Endothelial cell of umbilical vein (primary cell): ENCODE data around the gene NT5C1B. TPM values are rescaled to one million over a fixed set of nuclear protein-coding genes. Genes with fewer than 3 reads are reported as not detected.
A peak's percentile ranks its signal among the peaks of the same experiment; 100 is the strongest.

Experiments used
- BruUV-seq: library from RNA; stranded (reverse); fragments of 400-500 nt; replicated peaks from 2 replicates; lab custom pipeline; 2021; lab: Mats Ljungman, UMichigan
- CTCF ChIA-PET: fragments of 300-600, 350-600 bp; sonication (Branson Sonifier 250); formaldehyde crosslinking; loops from one replicate; lab custom pipeline; 2021; ENCODE audit warnings: antibody characterized with exemption, inconsistent platforms; lab: Charles Lee
- POLR2A ChIA-PET: fragments of 300-600, 350-600 bp; sonication (Branson Sonifier 250); formaldehyde crosslinking; loops from one replicate; lab custom pipeline; 2021; ENCODE audit warnings: antibody characterized with exemption, inconsistent platforms; lab: Charles Lee
- DNase-seq: peaks from one replicate; pipeline ENCODE4 v3.0.0-alpha.2; 2011; ENCODE audit warnings: low read depth, low spot score
- FAIRE-seq: peaks from 2 replicates; lab custom pipeline; 2011; peaks lifted over from hg19 to GRCh38; lab: Jason Lieb, UNC
- H2AFZ ChIP-seq: 2 replicates; pipeline ENCODE4 v1.6.0; 2012; ENCODE audit warnings: low read depth, low read length, control low read depth, inconsistent platforms
- H3K27ac ChIP-seq: 2 replicates; pipeline ENCODE4 v1.5.1; 2011; ENCODE audit warnings: low read depth, mild to moderate bottlenecking, control low read depth, low read length, moderate library complexity; ENCODE audit not compliant: insufficient read depth
- H3K27me3 ChIP-seq, 2 experiments: 2 replicates each; pipeline versions ENCODE4 v1.6.0 to v1.6.1; 2011; ENCODE audit warnings: low read length in 2 of 2, mixed read lengths in 1 of 2; ENCODE audit not compliant: control insufficient read depth in 2 of 2, insufficient read depth in 2 of 2
- H3K36me3 ChIP-seq, 2 experiments: 2 replicates in 1 of 2; 3 replicates in 1 of 2; pipeline ENCODE4 v1.5.1; 2011; ENCODE audit warnings: low read length in 2 of 2, mild to moderate bottlenecking in 1 of 2, moderate library complexity in 1 of 2; ENCODE audit not compliant: control insufficient read depth in 2 of 2, insufficient read depth in 2 of 2; ENCODE audit errors: extremely low read depth in 1 of 2
- H3K4me1 ChIP-seq: 3 replicates; pipeline ENCODE4 v1.5.1; 2011; ENCODE audit warnings: mild to moderate bottlenecking, low read length; ENCODE audit not compliant: control insufficient read depth, insufficient read depth; ENCODE audit errors: extremely low read depth
- H3K4me2 ChIP-seq: 2 replicates; pipeline ENCODE4 v1.6.1; 2011; ENCODE audit warnings: low read length, control low read depth, mixed read lengths; ENCODE audit not compliant: insufficient read depth
- H3K4me3 ChIP-seq, 3 experiments: fragments of 200-600 bp in 1 of 3; sonication (generic), shearing (Covaris generic) in 1 of 3; replicated peaks in 1 of 3; 2 replicates each; pipeline ENCODE4 v1.5.1; 2011 to 2016; ENCODE audit warnings: control low read depth in 3 of 3, low read length in 3 of 3, mild to moderate bottlenecking in 2 of 3, inconsistent platforms in 1 of 3, low read depth in 1 of 3, moderate library complexity in 1 of 3; ENCODE audit not compliant: insufficient read depth in 1 of 3
- H3K79me2 ChIP-seq: 2 replicates; pipeline ENCODE4 v1.6.0; 2012; ENCODE audit warnings: low read length, inconsistent platforms; ENCODE audit not compliant: control insufficient read depth, insufficient read depth
- H3K9ac ChIP-seq: replicated peaks from 2 replicates; pipeline ENCODE3; 2011; ENCODE audit warnings: low read length, control low read depth; ENCODE audit not compliant: insufficient read depth; ENCODE audit errors: extremely low read depth
- H3K9me1 ChIP-seq: replicated peaks from 3 replicates; pipeline ENCODE4 v1.6.0; 2011; ENCODE audit warnings: mild to moderate bottlenecking, low read length; ENCODE audit not compliant: control insufficient read depth, insufficient read depth; ENCODE audit errors: extremely low read depth
- H3K9me3 ChIP-seq: replicated peaks from 2 replicates; pipeline ENCODE4 v1.5.1; 2012; ENCODE audit warnings: low read length, inconsistent platforms; ENCODE audit not compliant: control insufficient read depth, insufficient read depth
- H4K20me1 ChIP-seq: replicated peaks from 2 replicates; pipeline ENCODE3; 2011; ENCODE audit warnings: mild to moderate bottlenecking, low read length; ENCODE audit not compliant: control insufficient read depth, insufficient read depth; ENCODE audit errors: extremely low read depth
- CTCF ChIP-seq, 2 donors: IDR thresholded peaks; 1 replicate in 1 of 2; 2 replicates in 1 of 2; pipeline ENCODE4 v1.5.1; 2011; ENCODE audit warnings: low read length in 2 of 2, mild to moderate bottlenecking in 2 of 2, moderate library complexity in 2 of 2, control low read depth in 1 of 2, inconsistent platforms in 1 of 2, low read depth in 1 of 2; ENCODE audit not compliant: insufficient read depth in 1 of 2; ENCODE audit errors: extremely low read depth in 1 of 2
- EZH2 ChIP-seq: IDR thresholded peaks from 2 replicates; pipeline ENCODE4 v1.6.1; 2012; ENCODE audit warnings: borderline replicate concordance, low read depth, mild to moderate bottlenecking, moderate library complexity, low read length, inconsistent platforms; ENCODE audit not compliant: severe bottlenecking
- FOS ChIP-seq: IDR thresholded peaks from 2 replicates; pipeline ENCODE4 v1.6.1; 2011; ENCODE audit warnings: mild to moderate bottlenecking, low read length, moderate library complexity, borderline replicate concordance; ENCODE audit not compliant: insufficient read depth
- GATA2 ChIP-seq: IDR thresholded peaks from 2 replicates; pipeline ENCODE4 v1.7.0; 2011; ENCODE audit warnings: low read depth, mild to moderate bottlenecking, moderate library complexity, mixed read lengths, low read length; ENCODE audit not compliant: insufficient read length, insufficient read depth
- JUN ChIP-seq: IDR thresholded peaks from 2 replicates; pipeline ENCODE4 v1.6.1; 2011; ENCODE audit warnings: borderline replicate concordance, low read depth; ENCODE audit not compliant: insufficient read length, insufficient read depth
- MAX ChIP-seq: IDR thresholded peaks from 2 replicates; pipeline ENCODE4 v1.6.1; 2011; ENCODE audit not compliant: insufficient read depth, insufficient read length
- MYC ChIP-seq: IDR thresholded peaks from one replicate; pipeline ENCODE4 v1.6.1; 2011; ENCODE audit warnings: mild to moderate bottlenecking, low read depth, low read length
- POLR2A ChIP-seq: IDR thresholded peaks from 2 replicates; pipeline ENCODE4 v1.6.1; 2012; ENCODE audit warnings: low read depth, mild to moderate bottlenecking, control low read depth, low read length
- POLR2AphosphoS5 ChIP-seq: IDR thresholded peaks from 2 replicates; pipeline ENCODE4 v1.6.1; 2012; ENCODE audit warnings: low read depth, mild to moderate bottlenecking, control low read depth, low read length, moderate library complexity; ENCODE audit not compliant: insufficient read depth
- dilution Hi-C: fragments of 300-500 bp; cut with MboI; formaldehyde crosslinking; loops from one replicate; pipeline ENCODE4 v1.15.0; 2019; ENCODE audit warnings: low sequenced_read_pairs; ENCODE audit not compliant: extremely low pct_ligation_motif_present
- intact Hi-C: fragments of 100-400 bp; cut with micrococcal nuclease; formaldehyde crosslinking; loops from one replicate; pipeline ENCODE4 v1.10.0; 2022
- polyA plus RNA-seq, 4 experiments: library from polyadenylated mRNA; depleted of rRNA in 3 of 4; stranded (reverse) in 3 of 4; unstranded in 1 of 4; fragments of >200 nt; gene quantifications; 2 replicates each; pipeline versions ENCODE4 v1.2.1 to v1.2.3, GENCODE V29; 2011 to 2012; ENCODE audit warnings: missing spikeins in 1 of 4
- total RNA-seq: library from RNA; stranded (reverse); gene quantifications from 2 replicates; pipeline ENCODE4 v1.2.3, GENCODE V29; 2021

NT5C1B gene
- total and polyA plus RNA-seq, 2 donors (not counting 3 experiments of a cell fraction or from before 2014, with no cell fraction given), result not detected

- Histone ChIP-seq H2AFZ (no peak overlapping the region), H4K20me1 (no peaks in the 10 kb centered on the region), H3K4me2 (no peak overlapping the region), H3K36me3 (no peaks in the 10 kb centered on the region), H3K9me3 (no peaks in the 10 kb centered on the region), H3K4me1 (peaks cover 10% of the 10 kb centered on the region), H3K4me3 (no peak overlapping the region), H3K9ac (no peak overlapping the region), H3K9me1 (no peaks in the 10 kb centered on the region), H3K27me3 (no peaks in the 10 kb centered on the region), H3K27ac (no peak overlapping the region), H3K79me2 (no peaks in the 10 kb centered on the region)
- ChIA-PET POLR2A (no interaction called here), CTCF (interaction anchor here (1.9 kb wide), 1 partner anchor 124 kb away, joined by 4 read pairs; no protein-coding TSS in a partner anchor)
- intact Hi-C loops, result no loop called here
- peak; percentile 77 for TF ChIP-seq FOS
- TF ChIP-seq EZH2, result no peak
- peak; percentile 73 for TF ChIP-seq GATA2
- DNase-seq (peak; percentile 6), FAIRE-seq (peak; percentile 46)
- dilution Hi-C loops, result no loop called here
- BruUV-seq, result no TSS peak
Observed at GRCh38 chr2:18626256-18626668, 36.9 kb upstream of the NT5C1B start.

GRCh38 chr2:18625563-18625962 is 36.2 kb upstream of the NT5C1B start:
- no peak for FAIRE-seq
- CTCF ChIA-PET, result interaction anchor here (1.9 kb wide), 1 partner anchor 125 kb away, joined by 4 read pairs; no protein-coding TSS in a partner anchor
- H3K9me1 ChIP-seq, result no peaks in the 10 kb centered on the region
- H3K79me2 ChIP-seq, result no peaks in the 10 kb centered on the region
- H3K4me3 ChIP-seq, result no peak overlapping the region
- no peak for DNase-seq
- H3K27ac ChIP-seq, result no peak overlapping the region
- POLR2A ChIA-PET, result no interaction called here
- H3K9ac ChIP-seq, result no peak overlapping the region
- H3K4me1 ChIP-seq, result peaks cover 10% of the 10 kb centered on the region
- H3K9me3 ChIP-seq, result no peaks in the 10 kb centered on the region
- dilution Hi-C loops (no loop called here), intact Hi-C loops (no loop called here)
- H3K36me3 ChIP-seq, result no peaks in the 10 kb centered on the region
- no peak overlapping the region for H3K4me2 ChIP-seq
- no peaks in the 10 kb centered on the region for H3K27me3 ChIP-seq
- TF ChIP-seq CTCF (IDR thresholded peaks at IDR 0.05; ENCODE audit: extremely low read depth in 1 of 2, insufficient read depth in 1 of 2, low read depth in 1 of 2, low read length in 2 of 2) (no peak), MYC (no peak), JUN (no peak), FOS (no peak), GATA2 (no peak), MAX (no peak), EZH2 (no peak), POLR2A (no peak), POLR2AphosphoS5 (no peak)
- no TSS peak for BruUV-seq
- H4K20me1 ChIP-seq, result no peaks in the 10 kb centered on the region
- H2AFZ ChIP-seq, result no peak overlapping the region
